Suprapubic skin (tissue), 4 donors: Measurements from ENCODE around the gene LOXHD1. TPM values are rescaled to one million over a fixed set of nuclear protein-coding genes. Genes with fewer than 3 reads are reported as not detected.

Experiments used
- DNase-seq, 2 donors: peaks; one replicate each; pipeline ENCODE4 v3.0.0-alpha.2; 2019; ENCODE audit warnings: low spot score in 2 of 2
- H3K27ac ChIP-seq: fragments of 200-600 bp; sonication (generic); one replicate; pipeline ENCODE4 v1.5.1; 2019
- H3K27me3 ChIP-seq: fragments of 200-600 bp; sonication (generic); one replicate; pipeline ENCODE4 v1.5.1; 2019
- H3K36me3 ChIP-seq: fragments of 200-600 bp; sonication (generic); one replicate; pipeline ENCODE4 v1.5.1; 2019
- H3K4me1 ChIP-seq: fragments of 200-600 bp; sonication (generic); one replicate; pipeline ENCODE4 v1.5.1; 2019
- H3K4me3 ChIP-seq: fragments of 200-600 bp; sonication (generic); one replicate; pipeline ENCODE4 v1.5.1; 2019; ENCODE audit warnings: mild to moderate bottlenecking
- H3K9me3 ChIP-seq: fragments of 200-600 bp; sonication (generic); one replicate; pipeline ENCODE4 v1.5.1; 2019
- EP300 ChIP-seq: sonication (generic); formaldehyde crosslinking; IDR thresholded peaks from one replicate; pipeline ENCODE4 v1.6.1; 2017; ENCODE audit warnings: antibody characterized with exemption
- POLR2A ChIP-seq, 2 donors: fragments of 450-650 bp; IDR thresholded peaks; one replicate each; pipeline ENCODE4 v1.6.1; 2017; ENCODE audit warnings: antibody characterized with exemption in 2 of 2, mild to moderate bottlenecking in 2 of 2, moderate library complexity in 2 of 2
- POLR2AphosphoS5 ChIP-seq, 3 donors: sonication (generic); formaldehyde crosslinking; IDR thresholded peaks; one replicate each; pipeline ENCODE4 v1.6.1; 2017; ENCODE audit warnings: antibody characterized with exemption in 3 of 3
- WGBS: methylation state at CpG from one replicate; pipeline ENCODE4 v1.1.5; 2018; 5-methylcytosine and 5-hydroxymethylcytosine counted together
- total RNA-seq, 4 donors: library from RNA; depleted of rRNA; stranded (reverse); fragments of >200 nt; gene quantifications; one replicate each; pipeline ENCODE4 v1.1.0, GENCODE V29; 2016
- TF ChIP-seq, protein P1 (sequence below), 2 donors: fragments of 200-600 bp in 1 of 2; fragments of 450-650 bp in 1 of 2; sonication (generic) in 1 of 2; IDR thresholded peaks; one replicate each; pipeline ENCODE4 v1.5.1; 2016 to 2019; ENCODE audit warnings: antibody characterized with exemption in 2 of 2, mild to moderate bottlenecking in 1 of 2, moderate library complexity in 1 of 2

LOXHD1 gene
- total RNA-seq, 4 donors from 2014 or later, result 0.16 to 0.30 (median 0.18) TPM; not detected in 1

DNA sequence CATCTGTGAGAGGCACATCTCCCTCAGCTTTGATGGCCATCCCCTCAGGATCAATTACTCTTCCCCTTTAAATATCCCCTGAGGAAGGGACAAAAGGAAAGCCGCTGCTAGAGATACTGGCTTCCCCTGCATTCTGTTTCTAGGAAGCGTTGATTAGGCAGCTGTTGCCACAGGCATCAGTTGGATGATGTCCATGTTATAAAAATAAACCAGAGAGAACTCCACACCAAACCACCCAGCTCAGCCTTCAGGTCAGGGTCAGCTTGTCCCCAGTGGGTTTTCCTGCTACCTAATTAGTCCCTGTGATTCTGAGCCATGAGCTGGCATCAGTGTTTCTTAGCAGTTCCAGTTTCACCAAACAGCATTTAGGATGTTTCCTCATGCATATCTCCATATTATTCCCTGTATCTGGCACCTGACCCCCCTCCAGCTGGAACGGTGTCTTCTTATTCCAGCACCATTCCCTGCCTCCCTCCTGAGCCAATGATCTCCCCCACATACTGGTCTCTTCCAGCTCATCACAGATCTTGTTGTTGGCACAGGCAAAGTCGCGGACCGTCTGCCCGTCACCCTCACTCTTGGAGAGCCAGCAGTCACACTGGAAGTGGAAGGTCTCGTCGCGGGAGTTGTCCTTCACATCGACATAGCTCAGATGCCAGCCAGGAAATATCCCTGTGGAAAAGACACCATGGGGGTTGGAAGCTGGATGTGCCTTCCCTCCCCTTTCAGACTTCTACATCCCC lies 168.4 kb downstream of the LOXHD1 start:
- Histone ChIP-seq H3K4me3 (no peak overlapping the region), H3K9me3 (no peaks in the 10 kb centered on the region), H3K27ac (no peak overlapping the region), H3K4me1 (no peaks in the 10 kb centered on the region), H3K36me3 (no peaks in the 10 kb centered on the region), H3K27me3 (peaks cover 12% of the 10 kb centered on the region)
- DNase-seq, result no peak
- TF ChIP-seq POLR2AphosphoS5 (IDR thresholded peaks at IDR 0.05) (no peak), EP300 (no peak), POLR2A (IDR thresholded peaks at IDR 0.05) (no peak)
- TF ChIP-seq, protein P1, sequence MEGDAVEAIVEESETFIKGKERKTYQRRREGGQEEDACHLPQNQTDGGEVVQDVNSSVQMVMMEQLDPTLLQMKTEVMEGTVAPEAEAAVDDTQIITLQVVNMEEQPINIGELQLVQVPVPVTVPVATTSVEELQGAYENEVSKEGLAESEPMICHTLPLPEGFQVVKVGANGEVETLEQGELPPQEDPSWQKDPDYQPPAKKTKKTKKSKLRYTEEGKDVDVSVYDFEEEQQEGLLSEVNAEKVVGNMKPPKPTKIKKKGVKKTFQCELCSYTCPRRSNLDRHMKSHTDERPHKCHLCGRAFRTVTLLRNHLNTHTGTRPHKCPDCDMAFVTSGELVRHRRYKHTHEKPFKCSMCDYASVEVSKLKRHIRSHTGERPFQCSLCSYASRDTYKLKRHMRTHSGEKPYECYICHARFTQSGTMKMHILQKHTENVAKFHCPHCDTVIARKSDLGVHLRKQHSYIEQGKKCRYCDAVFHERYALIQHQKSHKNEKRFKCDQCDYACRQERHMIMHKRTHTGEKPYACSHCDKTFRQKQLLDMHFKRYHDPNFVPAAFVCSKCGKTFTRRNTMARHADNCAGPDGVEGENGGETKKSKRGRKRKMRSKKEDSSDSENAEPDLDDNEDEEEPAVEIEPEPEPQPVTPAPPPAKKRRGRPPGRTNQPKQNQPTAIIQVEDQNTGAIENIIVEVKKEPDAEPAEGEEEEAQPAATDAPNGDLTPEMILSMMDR (IDR thresholded peaks at IDR 0.05), result no peak
- WGBS, result 77% methylated on average over 10 of the region's 11 CpGs

DNA sequence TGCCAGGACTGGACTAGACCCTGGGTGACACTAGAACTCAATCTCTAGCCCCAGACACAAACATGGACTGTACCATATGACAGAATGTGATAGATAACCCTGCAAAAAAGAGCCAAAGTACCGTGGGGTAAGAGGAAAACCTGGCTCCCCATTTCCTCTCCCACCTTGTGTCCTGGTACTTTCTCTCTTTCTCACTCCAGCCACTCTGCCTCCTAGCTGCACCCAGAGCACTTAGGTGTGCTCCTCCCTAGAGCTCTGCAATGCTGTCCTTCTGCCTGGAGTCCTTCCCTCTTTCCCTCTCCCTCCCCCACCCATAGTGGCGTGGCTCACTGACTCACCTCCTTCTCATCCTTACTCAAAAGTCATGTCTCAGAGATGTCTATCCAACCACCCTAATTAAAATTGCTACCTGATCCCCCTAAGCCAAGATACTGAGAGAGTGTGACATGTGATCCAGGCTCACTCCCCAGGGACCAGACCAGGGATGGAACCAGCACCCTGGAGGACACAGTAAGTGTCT lies 171.3 kb downstream of the LOXHD1 start:
- WGBS, result 48% methylated on average over 2 of the region's 2 CpGs

DNA sequence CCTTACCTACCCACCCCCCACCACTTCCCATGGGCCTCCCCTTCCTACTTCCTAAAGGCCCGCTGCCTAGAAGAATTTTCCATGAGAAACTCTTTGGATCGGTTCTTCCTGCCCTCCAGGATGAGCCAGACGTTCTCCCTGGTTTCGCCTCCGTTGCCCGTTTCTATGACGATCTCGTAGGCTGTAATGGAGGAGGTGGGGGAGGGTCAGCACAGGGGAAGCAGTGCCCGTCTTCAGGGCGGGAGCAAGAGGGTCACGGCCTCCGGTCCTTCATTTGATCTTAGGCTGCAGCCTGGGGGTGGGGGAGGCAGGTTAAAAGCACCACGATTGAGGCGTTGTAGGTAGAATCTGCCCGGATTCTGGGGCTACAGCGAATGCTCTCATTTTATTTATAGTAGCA lies 172.0 kb downstream of the LOXHD1 start:
- TF ChIP-seq, protein P1 (IDR thresholded peaks at IDR 0.05), result no peak
- TF ChIP-seq EP300, result no peak
- TF ChIP-seq POLR2AphosphoS5 (IDR thresholded peaks at IDR 0.05), result no peak
- H3K4me1 ChIP-seq, result peaks cover 7% of the 10 kb centered on the region
- H3K27ac ChIP-seq, result no peak overlapping the region
- H3K36me3 ChIP-seq, result no peaks in the 10 kb centered on the region
- WGBS, result 39% methylated on average over 15 of the region's 16 CpGs
- no peak overlapping the region for H3K4me3 ChIP-seq
- peaks cover 12% of the 10 kb centered on the region for H3K27me3 ChIP-seq
- DNase-seq, result no peak
- H3K9me3 ChIP-seq, result no peaks in the 10 kb centered on the region

More for the DNA sequence above, 171.3 kb downstream of the LOXHD1 start:
- Histone ChIP-seq H3K27ac (no peak overlapping the region), H3K36me3 (no peaks in the 10 kb centered on the region), H3K4me3 (no peak overlapping the region), H3K27me3 (peaks cover 12% of the 10 kb centered on the region), H3K4me1 (peaks cover 7% of the 10 kb centered on the region), H3K9me3 (no peaks in the 10 kb centered on the region)
- DNase-seq, result no peak
- TF ChIP-seq POLR2A (IDR thresholded peaks at IDR 0.05) (no peak), POLR2AphosphoS5 (IDR thresholded peaks at IDR 0.05) (no peak), EP300 (no peak)
- TF ChIP-seq, protein P1 (IDR thresholded peaks at IDR 0.05), result no peak

DNA sequence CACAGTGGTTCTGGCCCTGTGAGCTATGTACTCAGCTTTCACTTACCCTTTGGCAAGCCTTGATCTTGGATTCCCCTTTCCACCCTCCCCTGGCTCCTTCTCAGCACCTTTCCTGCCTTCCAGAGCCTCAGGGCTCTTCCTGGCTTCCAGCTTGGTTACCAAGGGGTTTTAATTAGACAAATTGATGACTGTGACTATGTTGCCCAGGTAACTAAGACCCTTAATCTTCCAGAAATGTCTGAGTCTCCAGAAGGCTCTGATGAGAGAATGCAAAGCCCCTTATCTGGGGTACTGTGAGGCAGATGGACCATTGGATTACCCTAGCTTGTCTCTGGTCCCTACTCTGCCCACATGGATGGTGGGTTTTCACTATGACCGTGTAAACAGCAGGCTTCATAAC lies 174.2 kb downstream of the LOXHD1 start:
- peaks cover 7% of the 10 kb centered on the region for H3K4me1 ChIP-seq
- TF ChIP-seq, protein P1 (IDR thresholded peaks at IDR 0.05), result no peak
- TF ChIP-seq POLR2A (IDR thresholded peaks at IDR 0.05), result no peak
- no peak for TF ChIP-seq EP300
- no peak for TF ChIP-seq POLR2AphosphoS5 (IDR thresholded peaks at IDR 0.05)
- H3K4me3 ChIP-seq, result no peak overlapping the region
- no peak overlapping the region for H3K27ac ChIP-seq
- no peaks in the 10 kb centered on the region for H3K9me3 ChIP-seq
- DNase-seq, result no peak
- H3K27me3 ChIP-seq, result peaks cover 12% of the 10 kb centered on the region
- H3K36me3 ChIP-seq, result no peaks in the 10 kb centered on the region
- WGBS, result 88% methylated on average over 1 of the region's 1 CpG

DNA sequence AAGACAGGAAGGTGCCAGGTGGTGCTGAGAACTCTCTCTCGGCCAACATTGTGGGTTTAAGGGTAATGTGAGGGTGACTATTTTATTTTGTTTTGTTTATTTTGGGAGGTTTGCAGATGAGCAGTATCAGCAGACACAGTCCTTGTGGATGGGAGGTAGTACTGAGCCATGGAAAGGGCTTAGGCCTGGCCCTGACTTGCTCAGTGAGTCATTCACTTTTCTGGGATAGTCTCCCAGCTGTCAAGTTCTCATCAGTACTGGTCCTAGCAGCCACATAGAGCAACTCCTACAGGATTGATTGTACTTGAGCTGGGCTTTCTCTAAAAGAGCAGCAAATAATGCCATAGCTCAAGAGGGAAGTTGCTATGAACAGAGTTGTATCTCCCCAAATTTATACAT lies 175.2 kb downstream of the LOXHD1 start:
- 45% methylated on average over 1 of the region's 1 CpG for WGBS
- TF ChIP-seq, protein P1 (IDR thresholded peaks at IDR 0.05), result no peak
- no peak for TF ChIP-seq EP300
- no peak for DNase-seq

More for the DNA sequence above, 175.2 kb downstream of the LOXHD1 start:
- H3K4me1 ChIP-seq, result peaks cover 7% of the 10 kb centered on the region
- no peaks in the 10 kb centered on the region for H3K9me3 ChIP-seq
- H3K27me3 ChIP-seq, result peaks cover 12% of the 10 kb centered on the region
- no peak overlapping the region for H3K4me3 ChIP-seq
- H3K27ac ChIP-seq, result no peak overlapping the region
- H3K36me3 ChIP-seq, result no peaks in the 10 kb centered on the region
